HepG2 (cell line): Measurements from ENCODE around the gene SCYGR2. TPM values are rescaled to one million over a fixed set of nuclear protein-coding genes. Genes with fewer than 3 reads are reported as not detected.

Experiments
- ATAC-seq: fragments of 200-7000 bp; cut with Tn5 transposase; 3 replicates; pipeline ENCODE4 v1.9.1; 2020; ENCODE audit warnings: mild to moderate bottlenecking, moderate library complexity
- BruUV-seq: library from RNA; stranded (reverse); fragments of 400-500 nt; replicated peaks from 2 replicates; lab custom pipeline; 2021; lab: Mats Ljungman, UMichigan
- CTCF ChIA-PET: fragments of 300-600 bp; formaldehyde crosslinking; extraction: SDS; loops from one replicate; lab custom pipeline; 2021; ENCODE audit warnings: low total read pairs, inconsistent platforms, low intra/inter-chr PET ratio; lab: Yijun Ruan, JAX
- POLR2A ChIA-PET: fragments of 350-600 bp; sonication (Branson Sonifier 250); formaldehyde crosslinking; loops from one replicate; lab custom pipeline; 2020; ENCODE audit warnings: antibody characterized with exemption, inconsistent platforms; lab: Yijun Ruan, JAX
- DNase-seq: peaks from one replicate; pipeline ENCODE4 v3.0.0-alpha.2; 2015; ENCODE audit warnings: low spot score
- FAIRE-seq: peaks from 3 replicates; lab custom pipeline; 2011; peaks lifted over from hg19 to GRCh38; lab: Jason Lieb, UNC
- H2AFZ ChIP-seq: one replicate; pipeline ENCODE4 v1.6.1; 2011; ENCODE audit warnings: low read length, inconsistent platforms
- H3K27ac ChIP-seq: fragments of 300-600 bp; 3 replicates; pipeline ENCODE4 v1.8.0; 2011; ENCODE audit warnings: mixed run types, mild to moderate bottlenecking, mixed read lengths, low read length, inconsistent platforms; ENCODE audit not compliant: insufficient read depth; ENCODE audit errors: extremely low read length
- H3K27me3 ChIP-seq, 2 experiments: fragments of 200-600 bp in 1 of 2; 2 replicates in 1 of 2; 3 replicates in 1 of 2; pipeline versions ENCODE4 v1.6.0 to v1.8.0; 2011; ENCODE audit warnings: low read length in 2 of 2, mild to moderate bottlenecking in 2 of 2, moderate library complexity in 2 of 2, inconsistent platforms in 1 of 2; ENCODE audit not compliant: insufficient read depth in 2 of 2, control insufficient read depth in 1 of 2
- H3K36me3 ChIP-seq, 2 experiments: fragments of 200-600 bp in 1 of 2; replicated peaks in 1 of 2; 2 replicates in 1 of 2; 3 replicates in 1 of 2; pipeline versions ENCODE4 v1.5.1 to v1.8.0; 2011; ENCODE audit warnings: low read length in 2 of 2, inconsistent platforms in 1 of 2; ENCODE audit not compliant: insufficient read depth in 2 of 2, control insufficient read depth in 1 of 2
- H3K4me1 ChIP-seq: 2 replicates; pipeline ENCODE4 v1.5.1; 2012; ENCODE audit warnings: low read length, inconsistent platforms; ENCODE audit not compliant: insufficient read depth
- H3K4me2 ChIP-seq: 2 replicates; pipeline ENCODE4 v1.6.0; 2011; ENCODE audit warnings: low read depth, low read length, inconsistent platforms
- H3K4me3 ChIP-seq, 3 experiments: fragments of 200-600 bp in 1 of 3; sonication (generic), shearing (Covaris generic) in 1 of 3; replicated peaks in 1 of 3; 2 replicates each; pipeline ENCODE4 v1.5.1; 2011 to 2016; ENCODE audit warnings: low read length in 3 of 3, inconsistent platforms in 2 of 3, low read depth in 2 of 3, mild to moderate bottlenecking in 2 of 3, control low read depth in 1 of 3, mixed read lengths in 1 of 3; ENCODE audit not compliant: insufficient read depth in 1 of 3
- H3K79me2 ChIP-seq: one replicate; pipeline ENCODE4 v1.6.1; 2011; ENCODE audit warnings: low read length, inconsistent platforms; ENCODE audit not compliant: insufficient read depth
- H3K9ac ChIP-seq: 2 replicates; pipeline ENCODE4 v1.6.0; 2011; ENCODE audit warnings: mild to moderate bottlenecking, low read depth, low read length, inconsistent platforms; ENCODE audit not compliant: insufficient read depth
- H3K9me3 ChIP-seq: 2 replicates; pipeline ENCODE4 v1.5.1; 2012; ENCODE audit warnings: mild to moderate bottlenecking, low read length
- H4K20me1 ChIP-seq: 2 replicates; pipeline ENCODE4 v1.6.0; 2011; ENCODE audit warnings: inconsistent platforms, mild to moderate bottlenecking, low read length, moderate library complexity; ENCODE audit not compliant: insufficient read depth
- E2F1 ChIP-seq: sonication (generic); formaldehyde crosslinking; IDR thresholded peaks from 2 replicates; pipeline ENCODE4 v1.5.0; 2020; ENCODE audit warnings: missing genetic modification reagents
- ZHX1 ChIP-seq: sonication (generic); formaldehyde crosslinking; IDR thresholded peaks from 2 replicates; pipeline ENCODE4 v1.8.1; 2022; ENCODE audit warnings: low read depth, mild to moderate bottlenecking, missing genetic modification reagents
- ZNF34 ChIP-seq: sonication (generic); formaldehyde crosslinking; IDR thresholded peaks from 2 replicates; pipeline ENCODE4 v1.4.0; 2020; ENCODE audit warnings: mild to moderate bottlenecking, missing genetic modification reagents, borderline replicate concordance
- in situ Hi-C: cut with HindIII; loops from 2 replicates; pipeline ENCODE4 v1.10.0; 2017; ENCODE audit warnings: low pct_unique_long_range_greater_than_20kb; ENCODE audit not compliant: extremely low pct_ligation_motif_present
- intact Hi-C: fragments of 100-400 bp; cut with micrococcal nuclease; formaldehyde crosslinking; loops from one replicate; pipeline ENCODE4 v1.10.0; 2022; ENCODE audit not compliant: unreplicated experiment
- polyA plus RNA-seq, 8 experiments: library from polyadenylated mRNA; depleted of rRNA in 3 of 8; stranded (reverse) in 7 of 8; unstranded in 1 of 8; fragments of >200 nt; fragmentation: Illumina TruSeq in 4 of 8; extraction: Trizol in 4 of 8; gene quantifications; 2 replicates each; pipeline versions ENCODE4 v1.2.1 to v1.2.3, GENCODE V29; 2011 to 2016; ENCODE audit warnings: low read depth in 4 of 8, missing spikeins in 1 of 8, mixed read lengths in 1 of 8; ENCODE audit not compliant: insufficient read depth in 1 of 8
- total RNA-seq, 5 experiments: library from RNA; depleted of rRNA; stranded (reverse); fragments of >200 nt; fragmentation: Illumina TruSeq; extraction: Trizol; gene quantifications; 2 replicates each; pipeline ENCODE4 v1.2.3, GENCODE V29; 2016; ENCODE audit warnings: low read depth in 1 of 5
- TF ChIP-seq, protein P1 (sequence below): sonication (generic); formaldehyde crosslinking; IDR thresholded peaks from 2 replicates; pipeline ENCODE4 v1.5.0; 2020; ENCODE audit warnings: mild to moderate bottlenecking, missing genetic modification reagents, moderate library complexity
- TF ChIP-seq, protein P2 (sequence below): sonication (generic); IDR thresholded peaks from 2 replicates; pipeline ENCODE4 v1.6.1; 2016; ENCODE audit warnings: low read depth, borderline replicate concordance

The SCYGR2 gene
- total and polyA plus RNA-seq, 2 of the 13 experiments (the other 11 are each of a cell fraction or from before 2014, with no cell fraction given): not detected

DNA sequence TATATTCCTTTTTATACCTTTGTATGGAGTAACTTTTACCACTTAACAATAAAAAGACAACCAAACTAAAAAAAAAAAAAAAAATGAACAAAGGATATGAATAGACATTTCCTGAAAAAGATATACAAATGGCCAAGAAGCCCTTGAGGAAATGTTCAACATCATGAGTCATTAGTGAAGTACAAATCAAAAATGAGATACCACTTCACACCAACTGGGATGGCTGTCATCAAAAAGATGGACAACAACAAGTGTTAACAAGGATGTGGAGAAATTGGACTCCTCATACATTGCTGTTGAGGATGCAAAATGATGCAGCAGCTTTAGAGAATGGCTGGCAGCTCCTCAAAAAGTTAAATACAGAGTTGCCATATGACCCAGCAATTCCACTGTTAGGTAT lies 22.6 kb upstream of the SCYGR2 start:
- DNase-seq: no peak
- H3K4me2 ChIP-seq: no peak overlapping the region
- TF ChIP-seq, protein P1, sequence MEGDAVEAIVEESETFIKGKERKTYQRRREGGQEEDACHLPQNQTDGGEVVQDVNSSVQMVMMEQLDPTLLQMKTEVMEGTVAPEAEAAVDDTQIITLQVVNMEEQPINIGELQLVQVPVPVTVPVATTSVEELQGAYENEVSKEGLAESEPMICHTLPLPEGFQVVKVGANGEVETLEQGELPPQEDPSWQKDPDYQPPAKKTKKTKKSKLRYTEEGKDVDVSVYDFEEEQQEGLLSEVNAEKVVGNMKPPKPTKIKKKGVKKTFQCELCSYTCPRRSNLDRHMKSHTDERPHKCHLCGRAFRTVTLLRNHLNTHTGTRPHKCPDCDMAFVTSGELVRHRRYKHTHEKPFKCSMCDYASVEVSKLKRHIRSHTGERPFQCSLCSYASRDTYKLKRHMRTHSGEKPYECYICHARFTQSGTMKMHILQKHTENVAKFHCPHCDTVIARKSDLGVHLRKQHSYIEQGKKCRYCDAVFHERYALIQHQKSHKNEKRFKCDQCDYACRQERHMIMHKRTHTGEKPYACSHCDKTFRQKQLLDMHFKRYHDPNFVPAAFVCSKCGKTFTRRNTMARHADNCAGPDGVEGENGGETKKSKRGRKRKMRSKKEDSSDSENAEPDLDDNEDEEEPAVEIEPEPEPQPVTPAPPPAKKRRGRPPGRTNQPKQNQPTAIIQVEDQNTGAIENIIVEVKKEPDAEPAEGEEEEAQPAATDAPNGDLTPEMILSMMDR (CRISPR knock-in tag): no peak
- TF ChIP-seq ZHX1 (CRISPR knock-in tag): no peak
- no peak for TF ChIP-seq ZNF34 (CRISPR knock-in tag)
- TF ChIP-seq, protein P2, sequence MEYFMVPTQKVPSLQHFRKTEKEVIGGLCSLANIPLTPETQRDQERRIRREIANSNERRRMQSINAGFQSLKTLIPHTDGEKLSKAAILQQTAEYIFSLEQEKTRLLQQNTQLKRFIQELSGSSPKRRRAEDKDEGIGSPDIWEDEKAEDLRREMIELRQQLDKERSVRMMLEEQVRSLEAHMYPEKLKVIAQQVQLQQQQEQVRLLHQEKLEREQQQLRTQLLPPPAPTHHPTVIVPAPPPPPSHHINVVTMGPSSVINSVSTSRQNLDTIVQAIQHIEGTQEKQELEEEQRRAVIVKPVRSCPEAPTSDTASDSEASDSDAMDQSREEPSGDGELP: no peak
- no peak for TF ChIP-seq E2F1
- TF ChIP-seq, all 625 proteins: peak for 0
- Histone ChIP-seq H3K4me3 (no peak overlapping the region), H3K9me3 (no peaks in the 10 kb centered on the region), H3K9ac (no peak overlapping the region), H3K27me3 (no peaks in the 10 kb centered on the region), H3K79me2 (no peaks in the 10 kb centered on the region), H2AFZ (no peak overlapping the region), H4K20me1 (no peaks in the 10 kb centered on the region), H3K4me1 (peaks cover 16% of the 10 kb centered on the region), H3K27ac (no peak overlapping the region), H3K36me3 (no peaks in the 10 kb centered on the region)
- CTCF ChIA-PET: no interaction called here
- intact Hi-C loops (no loop called here), in situ Hi-C loops (no loop called here)
- FAIRE-seq (no peak), ATAC-seq (no peak)
- POLR2A ChIA-PET: no interaction called here
- no TSS peak for BruUV-seq
